ENCODE data around the gene TBL3. TPM values are rescaled to one million over a fixed set of nuclear protein-coding genes. Genes with fewer than 3 reads are reported as not detected.

The TBL3 gene
- total and polyA plus RNA-seq, 2 of the 8 experiments (the other 6 are each of a cell fraction or from before 2014, with no cell fraction given): 65.8 to 137 TPM

DNA sequence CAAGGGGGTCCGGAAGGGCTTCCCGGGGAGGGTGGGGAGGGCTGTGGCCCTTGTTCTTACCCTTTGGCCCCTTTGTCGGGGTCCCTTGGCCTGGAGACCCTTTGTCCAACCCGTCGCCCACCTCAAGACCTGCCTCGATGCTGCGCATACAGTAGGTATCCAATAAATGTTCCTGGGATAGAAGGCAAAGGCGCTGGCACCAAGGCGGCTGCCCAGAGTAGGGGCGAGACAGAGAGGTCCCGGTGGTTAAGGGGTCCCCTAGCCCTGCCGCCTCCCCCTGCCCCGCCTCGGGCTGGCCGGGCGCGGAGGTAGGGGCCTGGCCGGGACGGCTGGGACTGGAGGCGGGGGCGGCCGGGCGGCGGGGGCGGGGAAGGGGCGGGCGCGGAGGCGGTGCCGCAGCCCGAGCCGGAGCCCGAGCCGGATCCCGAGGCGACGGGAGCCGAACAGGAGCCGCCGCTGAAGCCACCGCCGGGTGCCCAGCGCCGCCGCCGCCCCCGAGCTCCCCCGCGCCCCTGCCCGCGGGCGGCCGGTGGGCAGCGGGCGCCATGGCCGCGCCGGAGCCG is 54.7 kb downstream of the TBL3 start, which contains the start of gene NHERF2:
Gene NHERF2, plus strand, starts transcription at position 442 of the 563 bp plus-strand sequence. Its CDS starts 104 bp downstream, at position 546.
- WGBS, 2 experiments (ENCODE audit: extremely low coverage in 1 of 2, insufficient coverage in 1 of 2, insufficient read length in 1 of 2, insufficient replicate concordance in 2 of 2, low coverage in 1 of 2, low lambda C conversion rate in 2 of 2, missing lambda C conversion rate in 1 of 2): 25% methylated on average over 11 of the region's 59 CpGs; no CpG with 5 or more reads in 1 of the 2 experiments
- CTCF ChIA-PET (ENCODE audit: partially characterized antibody): interaction anchor here (0.8 to 1.6 kb wide), 5 partner anchors 8 to 64 kb away, joined by 3 to 5 read pairs (median 4); no protein-coding TSS in a partner anchor
- H3K27me3 ChIP-seq (replicated peaks in 1 of 4; ENCODE audit: control insufficient read depth in 3 of 4, extremely low read depth in 1 of 4, insufficient read depth in 3 of 4, low read length in 3 of 4): peaks cover 2 to 30% (median 24%) of the 10 kb centered on the region in 4 experiments

More for the DNA sequence above, 54.7 kb downstream of the TBL3 start, which contains the start of gene NHERF2:
- Histone ChIP-seq H3K23ac (ENCODE audit: insufficient read length) (no peak within 1 kb of the TSS), H3K56ac (replicated peaks; ENCODE audit: insufficient read length, low read depth, low read length) (no peak within 1 kb of the TSS), H3K4ac (replicated peaks; ENCODE audit: insufficient read length, low read depth, low read length) (peak within 1 kb of the TSS; percentile 98), H2BK5ac (ENCODE audit: low read depth, low read length) (0 out of 2 replicates have a peak within 1 kb of the TSS, but pooled peaks have one; percentile 66), H3K23me2 (ENCODE audit: low read depth, low read length) (peaks cover 7% of the 10 kb centered on the region; the same call in 1 of the 2 replicates), H3K18ac (ENCODE audit: extremely low read depth, low read length) (peak within 1 kb of the TSS; percentile 65; the same call in 1 of the 2 replicates), H4K91ac (replicated peaks; ENCODE audit: insufficient read length, low read length) (peak within 1 kb of the TSS; percentile 95), H3K79me1 (ENCODE audit: low read depth, low read length) (no peaks in the 10 kb centered on the region), H3K9ac (replicated peaks in 1 of 4; ENCODE audit: extremely low read depth in 1 of 4, low read depth in 3 of 4, low read length in 3 of 4) (peak within 1 kb of the TSS in 1 of 4 experiments; percentile 2; a peak in 1 of 7 replicates), H3K4me3 (ENCODE audit: extremely low read depth in 1 of 4, insufficient read depth in 2 of 4, low read depth in 3 of 4, low read length in 4 of 4) (peak within 1 kb of the TSS; percentile 42 to 66 (median 46)), H2AK5ac (ENCODE audit: low read depth, low read length) (peak within 1 kb of the TSS; percentile 87; the same call in 1 of the 2 replicates), H2BK12ac (ENCODE audit: low read depth, low read length) (peak within 1 kb of the TSS; percentile 96; the same call in 1 of the 2 replicates), H3K36me3 (ENCODE audit: control insufficient read depth in 2 of 4, insufficient read depth in 4 of 4, low read length in 3 of 4) (no peaks in the 10 kb centered on the region), H3K4me2 (ENCODE audit: insufficient read depth in 1 of 2, low read depth in 2 of 2, low read length in 2 of 2) (peak within 1 kb of the TSS; percentile 61 to 80), H2BK20ac (ENCODE audit: low read length) (peak within 1 kb of the TSS; percentile 80; the same call in 1 of the 2 replicates), H4K5ac (ENCODE audit: insufficient read length, low read depth, low read length) (no peak within 1 kb of the TSS), H3K79me2 (ENCODE audit: control insufficient read depth in 1 of 2, insufficient read depth in 2 of 2, low read length in 2 of 2) (no peaks in the 10 kb centered on the region), H4K8ac (ENCODE audit: extremely low read depth, insufficient read depth, low read length) (peak within 1 kb of the TSS; percentile 40), H3K9me3 (ENCODE audit: insufficient read depth in 2 of 2, low read depth in 1 of 2, low read length in 1 of 2) (no peaks in the 10 kb centered on the region), H3K14ac (ENCODE audit: insufficient read length) (no peak within 1 kb of the TSS), H4K20me1 (replicated peaks in 1 of 2; ENCODE audit: control insufficient read depth in 1 of 2, insufficient read depth in 2 of 2, low read length in 2 of 2) (peaks cover 0 to 9% of the 10 kb centered on the region in 2 experiments), H2BK15ac (ENCODE audit: low read length) (peak within 1 kb of the TSS; percentile 97), H2BK120ac (replicated peaks; ENCODE audit: low read depth, low read length) (peak within 1 kb of the TSS; percentile 64), H2AFZ (ENCODE audit: low read length) (0 out of 2 replicates have a peak within 1 kb of the TSS, but pooled peaks have one; percentile 18), H3K27ac (ENCODE audit: low read depth, low read length) (no peak within 1 kb of the TSS), H3K4me1 (replicated peaks in 1 of 4; ENCODE audit: control insufficient read depth in 3 of 4, insufficient read depth in 4 of 4, low read length in 3 of 4) (peaks cover 0 to 14% (median 11%) of the 10 kb centered on the region in 4 experiments; a peak in 5 of 7 replicates)
- FAIRE-seq (no peak), DNase-seq (ENCODE audit: low read depth in 1 of 2, low spot score in 2 of 2) (no peak)
- no peak for TF ChIP-seq PHF8 (conservative IDR thresholded peaks at IDR 0.05; ENCODE audit: low read depth, low read length)
- no peak for TF ChIP-seq HDAC2 (IDR thresholded peaks at IDR 0.05; ENCODE audit: borderline replicate concordance in 1 of 2, low read depth in 2 of 2, low read length in 2 of 2)
- TF ChIP-seq RXRA (IDR thresholded peaks at IDR 0.05; ENCODE audit: insufficient read depth, low read depth, low read length): no peak
- TF ChIP-seq, protein P1, sequence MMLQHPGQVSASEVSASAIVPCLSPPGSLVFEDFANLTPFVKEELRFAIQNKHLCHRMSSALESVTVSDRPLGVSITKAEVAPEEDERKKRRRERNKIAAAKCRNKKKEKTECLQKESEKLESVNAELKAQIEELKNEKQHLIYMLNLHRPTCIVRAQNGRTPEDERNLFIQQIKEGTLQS (IDR thresholded peaks at IDR 0.05; ENCODE audit: insufficient read depth, low read depth, low read length): no peak
- TF ChIP-seq POLR2AphosphoS5 (IDR thresholded peaks at IDR 0.05; ENCODE audit: low read depth, low read length): no peak
- no peak for TF ChIP-seq FOSL1 (IDR thresholded peaks at IDR 0.05; ENCODE audit: insufficient read depth, low read depth, low read length)
- no peak for TF ChIP-seq JUN (IDR thresholded peaks at IDR 0.05; ENCODE audit: low read depth, low read length)
- POLR2A ChIA-PET (ENCODE audit: partially characterized antibody): interaction anchor here (0.5 to 2.1 kb wide), 5 partner anchors 15 to 435 kb away, joined by 3 to 7 read pairs (median 3); partner anchors contain the start of gene RPS2

Measured in H1 (cell line).